ENCODE results near the gene TEP1. TPM values are rescaled to one million over a fixed set of nuclear protein-coding genes. Genes with fewer than 3 reads are reported as not detected.
"Not testable (repeated sequence)": the region's sequence is repeated elsewhere in the genome, so short reads cannot be mapped to it uniquely, and the experiment has no call there.

TEP1 gene
- total RNA-seq, 2 experiments from 2014 or later, result 14.3 to 17.4 TPM

GRCh38 chr14:20446889-20447288 lies 33.6 kb upstream of the TEP1 start:
- intact Hi-C loops (cut with DNase I, micrococcal nuclease), result no loop called here
- no peaks in the 10 kb centered on the region for H3K27me3 ChIP-seq (ENCODE audit: control insufficient read depth in 1 of 2, insufficient read depth in 2 of 2, low read length in 2 of 2)
- H3K4me1 Mint-ChIP-seq (ENCODE audit: low read depth), result peaks cover 3% of the 10 kb centered on the region
- ChIA-PET CTCF (no interaction called here), POLR2A (interaction anchor here (1.5 kb wide), 1 partner anchor 31 kb away, joined by 3 read pairs; no protein-coding TSS in a partner anchor)
- H3K36me3 Mint-ChIP-seq (ENCODE audit: low read depth), result peaks cover 11% of the 10 kb centered on the region
- no peaks in the 10 kb centered on the region for H3K9me3 ChIP-seq (ENCODE audit: control insufficient read depth in 1 of 2, insufficient read depth in 1 of 2, low read length in 2 of 2)
- H3K4me3 ChIP-seq (ENCODE audit: low read length), result no peak overlapping the region
- H3K27ac Mint-ChIP-seq, result no peak overlapping the region
- no peak for TF ChIP-seq CTCF (IDR thresholded peaks at IDR 0.05)
- H3K27me3 Mint-ChIP-seq, result no peaks in the 10 kb centered on the region
- ATAC-seq (ENCODE audit: poor library complexity), result no peak
- no peak for DNase-seq
- H3K36me3 ChIP-seq (ENCODE audit: insufficient read depth, low read length), result peaks cover 65% of the 10 kb centered on the region
- H3K27ac ChIP-seq (ENCODE audit: low read depth in 1 of 2, low read length in 2 of 2), result no peak overlapping the region
- H3K4me3 Mint-ChIP-seq, result no peak overlapping the region
- no peaks in the 10 kb centered on the region for H3K9me3 Mint-ChIP-seq
- peaks cover under 1% of the 10 kb centered on the region for H3K4me1 ChIP-seq (ENCODE audit: insufficient read depth, low read length)

- H3K27ac Mint-ChIP-seq; H3K27ac ChIP-seq (ENCODE audit: low read depth in 1 of 2, low read length in 2 of 2); H3K4me3 Mint-ChIP-seq; H3K27me3 ChIP-seq (ENCODE audit: control insufficient read depth in 1 of 2, insufficient read depth in 2 of 2, low read length in 2 of 2); DNase-seq; H3K27me3 Mint-ChIP-seq; H3K9me3 ChIP-seq (ENCODE audit: control insufficient read depth in 1 of 2, insufficient read depth in 1 of 2, low read length in 2 of 2); H3K9me3 Mint-ChIP-seq; intact Hi-C loops (cut with DNase I, micrococcal nuclease); H3K36me3 Mint-ChIP-seq (ENCODE audit: low read depth); POLR2A ChIA-PET; ATAC-seq (ENCODE audit: poor library complexity); CTCF ChIA-PET; H3K4me3 ChIP-seq (ENCODE audit: low read length): not testable (repeated sequence)
- peaks cover 34% of the 10 kb centered on the region for H3K36me3 ChIP-seq (ENCODE audit: insufficient read depth, low read length)
- H3K4me1 Mint-ChIP-seq (ENCODE audit: low read depth), result peaks cover 22% of the 10 kb centered on the region
- peaks cover 21% of the 10 kb centered on the region for H3K4me1 ChIP-seq (ENCODE audit: insufficient read depth, low read length)
Observed at GRCh38 chr14:20443650-20444049, 30.3 kb upstream of the TEP1 start.

GRCh38 chr14:20441461-20441860 lies 28.2 kb upstream of the TEP1 start:
- ATAC-seq (ENCODE audit: poor library complexity) (no peak), DNase-seq (no peak)
- Histone ChIP-seq H3K4me3 (ENCODE audit: low read length) (no peak overlapping the region), H3K9me3 (ENCODE audit: control insufficient read depth in 1 of 2, insufficient read depth in 1 of 2, low read length in 2 of 2) (no peaks in the 10 kb centered on the region), H3K27me3 (ENCODE audit: control insufficient read depth in 1 of 2, insufficient read depth in 2 of 2, low read length in 2 of 2) (no peaks in the 10 kb centered on the region), H3K4me1 (ENCODE audit: insufficient read depth, low read length) (peaks cover 21% of the 10 kb centered on the region), H3K27ac (ENCODE audit: low read depth in 1 of 2, low read length in 2 of 2) (no peak overlapping the region), H3K36me3 (ENCODE audit: insufficient read depth, low read length) (peaks cover 12% of the 10 kb centered on the region)
- ChIA-PET CTCF (no interaction called here), POLR2A (interaction anchor here (0.6 to 1.1 kb wide), 2 partner anchors 14 to 20 kb away, joined by 4 read pairs; partner anchors contain the start of genes APEX1 and PIP4P1)
- TF ChIP-seq CTCF (IDR thresholded peaks at IDR 0.05), result no peak
- H3K27ac Mint-ChIP-seq, result peak overlapping the region; percentile 85
- intact Hi-C loops (cut with DNase I, micrococcal nuclease), result no loop called here
- H3K27me3 Mint-ChIP-seq, result no peaks in the 10 kb centered on the region
- peaks cover 22% of the 10 kb centered on the region for H3K4me1 Mint-ChIP-seq (ENCODE audit: low read depth)
- no peaks in the 10 kb centered on the region for H3K9me3 Mint-ChIP-seq
- no peak overlapping the region for H3K4me3 Mint-ChIP-seq
- H3K36me3 Mint-ChIP-seq (ENCODE audit: low read depth), result no peaks in the 10 kb centered on the region

- H3K27me3 Mint-ChIP-seq, result no peaks in the 10 kb centered on the region
- H3K4me3 Mint-ChIP-seq, result peak overlapping the region; percentile 30
- Histone ChIP-seq H3K4me3 (ENCODE audit: low read length) (no peak overlapping the region), H3K36me3 (ENCODE audit: insufficient read depth, low read length) (peaks cover 7% of the 10 kb centered on the region), H3K27me3 (ENCODE audit: control insufficient read depth in 1 of 2, insufficient read depth in 2 of 2, low read length in 2 of 2) (no peaks in the 10 kb centered on the region), H3K9me3 (ENCODE audit: control insufficient read depth in 1 of 2, insufficient read depth in 1 of 2, low read length in 2 of 2) (no peaks in the 10 kb centered on the region), H3K27ac (ENCODE audit: low read depth in 1 of 2, low read length in 2 of 2) (no peak overlapping the region), H3K4me1 (ENCODE audit: insufficient read depth, low read length) (peaks cover 21% of the 10 kb centered on the region)
- H3K9me3 Mint-ChIP-seq, result no peaks in the 10 kb centered on the region
- CTCF ChIA-PET, result no interaction called here
- POLR2A ChIA-PET, result interaction anchor here (1.4 kb wide), 1 partner anchor 20 kb away, joined by 4 read pairs; the partner anchor contains the start of gene PIP4P1
- peak; percentile 98 for ATAC-seq (ENCODE audit: poor library complexity)
- TF ChIP-seq CTCF (IDR thresholded peaks at IDR 0.05), result no peak
- peaks cover 22% of the 10 kb centered on the region for H3K4me1 Mint-ChIP-seq (ENCODE audit: low read depth)
- intact Hi-C loops (cut with DNase I, micrococcal nuclease), result no loop called here
- H3K27ac Mint-ChIP-seq, result peak overlapping the region; percentile 85
- H3K36me3 Mint-ChIP-seq (ENCODE audit: low read depth), result no peaks in the 10 kb centered on the region
- DNase-seq, result peak in 9 of 14 experiments; percentile 8 to 54 (median 34)
Observed at GRCh38 chr14:20440882-20441281, 27.6 kb upstream of the TEP1 start.

Data from CD4-positive, alpha-beta T cell (primary cell).